ENCODE measurements around the gene CHRFAM7A.
A peak's percentile ranks its signal among the peaks of the same experiment; 100 is the strongest.
"Not testable (repeated sequence)": the region's sequence is repeated elsewhere in the genome, so short reads cannot be mapped to it uniquely, and the experiment has no call there.

The CHRFAM7A gene

DNA sequence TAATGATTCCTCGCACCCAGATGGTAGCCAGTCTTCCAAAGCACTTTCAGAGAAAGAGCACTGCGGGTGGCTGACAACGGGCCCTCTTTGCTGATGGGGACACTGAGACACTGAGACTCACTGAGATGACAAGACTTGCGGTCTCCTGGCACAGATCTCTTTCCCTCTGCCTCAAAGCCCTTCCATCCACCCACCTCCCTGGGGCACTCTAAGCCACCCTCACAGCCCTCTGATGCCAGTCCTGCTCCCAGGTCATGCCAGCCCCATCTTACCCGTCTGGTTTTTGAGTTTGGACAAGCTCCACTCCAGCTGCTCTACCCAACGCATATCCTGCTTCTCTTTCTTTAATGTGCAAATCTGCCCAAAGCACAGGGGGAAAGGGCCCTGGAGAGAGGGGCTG lies 14.3 kb upstream of the CHRFAM7A start:
- H2BK120ac ChIP-seq (ENCODE audit: low read depth, low read length); H3K18ac ChIP-seq (ENCODE audit: low read length); H3K56ac ChIP-seq (ENCODE audit: low read length); H3K79me1 ChIP-seq (ENCODE audit: low read length); H4K8ac ChIP-seq (ENCODE audit: low read depth, low read length); H3K36me3 ChIP-seq (ENCODE audit: control insufficient read depth, insufficient read depth, low read length); H3K4me1 ChIP-seq (ENCODE audit: control insufficient read depth, low read depth, low read length); H4K5ac ChIP-seq (ENCODE audit: low read length); H3K79me2 ChIP-seq (ENCODE audit: control insufficient read depth, insufficient read depth, low read length); H2BK5ac ChIP-seq (ENCODE audit: low read length); H3K27ac ChIP-seq (ENCODE audit: low read depth, low read length); H3K23ac ChIP-seq (ENCODE audit: low read length); H2BK15ac ChIP-seq (replicated peaks; ENCODE audit: low read depth); H3K4ac ChIP-seq (ENCODE audit: low read depth, low read length); H3K9ac ChIP-seq (ENCODE audit: low read length); H3K4me2 ChIP-seq (ENCODE audit: low read length); H3K4me3 ChIP-seq (ENCODE audit: low read length); H2AK5ac ChIP-seq (ENCODE audit: low read length); H3K27me3 ChIP-seq (ENCODE audit: insufficient read depth, low read length, poor library complexity): not testable (repeated sequence)
- DNase-seq: peak; percentile 1
- WGBS (ENCODE audit: extremely low coverage, insufficient coverage, low lambda C conversion rate): no CpG with 5 or more reads among the region's 6 CpGs

DNA sequence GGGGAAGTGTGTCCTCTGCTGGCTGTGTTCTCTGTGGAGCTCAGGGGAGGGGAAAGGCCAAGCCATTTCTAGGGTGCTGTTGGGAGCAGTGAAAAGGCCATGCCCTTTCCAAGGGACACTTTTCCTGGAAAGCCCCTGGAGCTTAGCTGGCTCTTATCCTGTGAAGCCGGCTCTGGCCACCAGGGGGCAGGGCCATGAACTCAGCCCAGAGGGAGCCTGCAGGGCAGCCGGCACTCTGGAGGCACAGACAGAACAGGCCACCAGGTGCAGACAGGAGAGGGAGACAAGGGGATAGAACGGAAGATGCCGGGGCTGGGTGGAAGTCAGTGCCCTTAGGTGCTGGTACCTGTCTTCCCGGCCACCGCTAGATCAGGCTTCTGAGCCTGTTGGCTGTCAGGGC lies 5.6 kb upstream of the CHRFAM7A start:
- H3K9ac ChIP-seq (ENCODE audit: low read length); H3K4me1 ChIP-seq (ENCODE audit: control insufficient read depth, low read depth, low read length); H2BK15ac ChIP-seq (replicated peaks; ENCODE audit: low read depth); H3K4me2 ChIP-seq (ENCODE audit: low read length); DNase-seq; H4K5ac ChIP-seq (ENCODE audit: low read length); H3K18ac ChIP-seq (ENCODE audit: low read length); H3K4me3 ChIP-seq (ENCODE audit: low read length); H2BK120ac ChIP-seq (ENCODE audit: low read depth, low read length); H3K27ac ChIP-seq (ENCODE audit: low read depth, low read length); H2AK5ac ChIP-seq (ENCODE audit: low read length); H4K8ac ChIP-seq (ENCODE audit: low read depth, low read length); H3K23ac ChIP-seq (ENCODE audit: low read length); H3K56ac ChIP-seq (ENCODE audit: low read length); H3K79me1 ChIP-seq (ENCODE audit: low read length); H3K27me3 ChIP-seq (ENCODE audit: insufficient read depth, low read length, poor library complexity); H3K79me2 ChIP-seq (ENCODE audit: control insufficient read depth, insufficient read depth, low read length); H2BK5ac ChIP-seq (ENCODE audit: low read length); H3K4ac ChIP-seq (ENCODE audit: low read depth, low read length); H3K36me3 ChIP-seq (ENCODE audit: control insufficient read depth, insufficient read depth, low read length): not testable (repeated sequence)
- no CpG with 5 or more reads among the region's 6 CpGs for WGBS (ENCODE audit: extremely low coverage, insufficient coverage, low lambda C conversion rate)

DNA sequence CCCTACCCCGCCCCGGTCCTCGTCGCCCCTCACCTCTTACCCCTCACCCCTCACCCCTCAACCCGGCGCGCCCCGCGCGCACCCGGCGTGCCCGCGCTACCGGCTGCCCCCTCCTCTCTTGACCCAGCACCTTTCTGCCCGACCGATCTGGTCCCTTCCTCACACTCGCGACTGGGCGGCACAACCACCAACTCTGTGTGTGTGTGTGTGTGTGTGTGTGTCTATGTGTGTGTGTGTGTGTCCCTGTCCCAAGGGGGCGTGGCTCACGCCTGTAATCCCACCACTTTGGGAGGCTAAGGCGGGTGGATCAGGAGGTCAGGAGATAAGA lies 288 bp upstream of the CHRFAM7A start:
- WGBS (ENCODE audit: extremely low coverage, insufficient coverage, low lambda C conversion rate): no CpG with 5 or more reads among the region's 23 CpGs
- H3K79me1 ChIP-seq (ENCODE audit: low read length): not testable (repeated sequence)

DNA sequence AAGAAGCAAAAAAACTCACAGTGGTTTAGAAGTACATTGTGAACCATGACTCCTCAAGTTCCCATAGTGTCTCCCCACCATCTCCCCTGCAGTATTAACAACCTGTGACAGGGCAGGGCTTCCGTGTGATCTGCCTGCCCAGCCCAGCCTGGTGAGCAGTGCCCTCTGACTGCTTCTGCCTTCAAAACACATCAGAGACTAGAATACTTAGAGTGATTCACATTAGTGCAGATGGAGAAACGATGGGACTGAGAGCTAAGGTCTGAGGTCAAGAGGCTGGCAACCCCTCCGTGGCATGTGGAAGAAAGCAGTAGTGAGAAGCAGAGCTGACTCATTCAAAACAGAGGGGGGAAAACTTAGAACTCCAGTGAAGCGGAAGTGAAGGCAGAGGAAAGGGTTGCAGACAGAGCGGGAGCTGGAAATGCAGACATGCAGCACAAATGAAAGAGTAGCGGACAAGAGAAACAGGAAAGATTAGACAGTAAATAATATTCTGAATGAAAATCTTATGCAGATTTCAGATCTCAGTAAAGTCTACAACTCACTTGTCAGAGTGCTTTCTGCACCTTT lies 6.9 kb downstream of the CHRFAM7A start:
- H3K4ac ChIP-seq (ENCODE audit: low read depth, low read length); H3K79me1 ChIP-seq (ENCODE audit: low read length); H2AK5ac ChIP-seq (ENCODE audit: low read length): not testable (repeated sequence)

More for the DNA sequence above, 288 bp upstream of the CHRFAM7A start:
- H3K79me2 ChIP-seq (ENCODE audit: control insufficient read depth, insufficient read depth, low read length); H3K4me2 ChIP-seq (ENCODE audit: low read length); H3K56ac ChIP-seq (ENCODE audit: low read length); H2BK120ac ChIP-seq (ENCODE audit: low read depth, low read length); H2BK15ac ChIP-seq (replicated peaks; ENCODE audit: low read depth); H3K18ac ChIP-seq (ENCODE audit: low read length); H3K27me3 ChIP-seq (ENCODE audit: insufficient read depth, low read length, poor library complexity); H3K36me3 ChIP-seq (ENCODE audit: control insufficient read depth, insufficient read depth, low read length); H3K23ac ChIP-seq (ENCODE audit: low read length); H3K4ac ChIP-seq (ENCODE audit: low read depth, low read length); H3K9ac ChIP-seq (ENCODE audit: low read length); H2AK5ac ChIP-seq (ENCODE audit: low read length); H3K27ac ChIP-seq (ENCODE audit: low read depth, low read length); DNase-seq; H4K5ac ChIP-seq (ENCODE audit: low read length); H3K4me1 ChIP-seq (ENCODE audit: control insufficient read depth, low read depth, low read length); H3K4me3 ChIP-seq (ENCODE audit: low read length); H2BK5ac ChIP-seq (ENCODE audit: low read length); H4K8ac ChIP-seq (ENCODE audit: low read depth, low read length): not testable (repeated sequence)

DNA sequence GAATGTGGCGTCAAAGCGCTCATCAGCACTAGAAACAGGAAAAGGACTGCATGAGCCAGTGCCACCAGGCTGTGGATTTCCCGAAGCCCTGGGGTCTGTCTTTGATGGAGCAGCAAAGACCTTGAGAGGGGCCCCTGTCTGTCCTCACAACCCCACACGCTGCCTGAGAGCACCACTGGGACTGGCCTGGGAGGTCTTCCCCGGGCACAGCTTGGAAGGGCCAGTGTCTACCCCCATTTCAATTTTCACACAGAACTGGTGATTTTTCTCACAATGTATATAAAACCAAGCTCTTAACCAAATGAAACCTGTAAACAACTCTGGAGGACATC lies 16.3 kb downstream of the CHRFAM7A start:
- H3K4me1 ChIP-seq (ENCODE audit: control insufficient read depth, low read depth, low read length); DNase-seq; H3K79me1 ChIP-seq (ENCODE audit: low read length); H3K27ac ChIP-seq (ENCODE audit: low read depth, low read length); H3K4me3 ChIP-seq (ENCODE audit: low read length); H3K9ac ChIP-seq (ENCODE audit: low read length); H4K8ac ChIP-seq (ENCODE audit: low read depth, low read length); H2BK120ac ChIP-seq (ENCODE audit: low read depth, low read length); H3K4me2 ChIP-seq (ENCODE audit: low read length); H3K4ac ChIP-seq (ENCODE audit: low read depth, low read length); H3K36me3 ChIP-seq (ENCODE audit: control insufficient read depth, insufficient read depth, low read length); H3K18ac ChIP-seq (ENCODE audit: low read length); H2AK5ac ChIP-seq (ENCODE audit: low read length); H3K56ac ChIP-seq (ENCODE audit: low read length); H4K5ac ChIP-seq (ENCODE audit: low read length); H2BK15ac ChIP-seq (replicated peaks; ENCODE audit: low read depth); H3K23ac ChIP-seq (ENCODE audit: low read length); H3K79me2 ChIP-seq (ENCODE audit: control insufficient read depth, insufficient read depth, low read length); H3K27me3 ChIP-seq (ENCODE audit: insufficient read depth, low read length, poor library complexity); H2BK5ac ChIP-seq (ENCODE audit: low read length): not testable (repeated sequence)
- WGBS (ENCODE audit: extremely low coverage, insufficient coverage, low lambda C conversion rate): no CpG with 5 or more reads among the region's 5 CpGs

More for the DNA sequence above, 6.9 kb downstream of the CHRFAM7A start:
- H3K23ac ChIP-seq (ENCODE audit: low read length); DNase-seq; H3K36me3 ChIP-seq (ENCODE audit: control insufficient read depth, insufficient read depth, low read length); H3K79me2 ChIP-seq (ENCODE audit: control insufficient read depth, insufficient read depth, low read length); H2BK120ac ChIP-seq (ENCODE audit: low read depth, low read length); H2BK15ac ChIP-seq (replicated peaks; ENCODE audit: low read depth); H3K4me1 ChIP-seq (ENCODE audit: control insufficient read depth, low read depth, low read length); H3K4me3 ChIP-seq (ENCODE audit: low read length); H3K27me3 ChIP-seq (ENCODE audit: insufficient read depth, low read length, poor library complexity); H3K18ac ChIP-seq (ENCODE audit: low read length); H3K9ac ChIP-seq (ENCODE audit: low read length); H3K4me2 ChIP-seq (ENCODE audit: low read length); H4K5ac ChIP-seq (ENCODE audit: low read length); H4K8ac ChIP-seq (ENCODE audit: low read depth, low read length); H3K56ac ChIP-seq (ENCODE audit: low read length); H2BK5ac ChIP-seq (ENCODE audit: low read length); H3K27ac ChIP-seq (ENCODE audit: low read depth, low read length): not testable (repeated sequence)
- WGBS (ENCODE audit: extremely low coverage, insufficient coverage, low lambda C conversion rate): no CpG with 5 or more reads among the region's 6 CpGs

DNA sequence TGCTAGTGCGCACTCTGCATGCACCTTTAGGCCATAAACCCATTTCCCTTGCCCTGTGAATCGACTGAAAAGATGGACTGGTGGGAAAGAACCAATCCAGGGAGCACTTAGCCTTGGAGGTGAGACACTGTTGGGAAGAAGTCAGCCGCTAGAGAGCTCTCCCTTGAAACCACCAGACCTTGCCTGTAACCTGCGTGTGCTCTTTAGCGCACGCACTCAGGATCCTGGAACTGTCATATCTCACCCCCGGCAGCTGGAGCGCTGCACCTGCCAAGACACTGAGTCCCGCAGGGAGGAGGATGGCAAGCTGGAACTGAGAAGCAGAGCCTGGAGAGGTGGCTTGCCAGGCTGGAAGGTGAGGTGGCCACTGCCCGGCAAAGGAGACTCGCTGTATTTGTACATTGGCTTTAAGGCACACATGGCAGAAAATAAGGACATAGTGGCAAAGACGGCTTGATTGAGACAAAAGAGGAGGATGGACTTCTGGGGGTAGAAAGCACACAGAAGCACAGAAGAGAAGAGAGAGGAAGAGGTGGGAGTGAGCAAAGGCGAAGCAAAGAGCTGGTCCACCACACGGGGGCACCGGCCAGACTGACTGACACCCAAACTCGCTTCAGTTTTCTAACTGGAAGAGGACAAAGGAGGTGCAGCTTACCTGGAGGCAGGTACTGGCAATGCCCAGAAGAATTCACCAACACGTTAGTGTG lies 16.8 kb downstream of the CHRFAM7A start:
- H3K9ac ChIP-seq (ENCODE audit: low read length); H3K4me1 ChIP-seq (ENCODE audit: control insufficient read depth, low read depth, low read length); H3K36me3 ChIP-seq (ENCODE audit: control insufficient read depth, insufficient read depth, low read length); H2BK120ac ChIP-seq (ENCODE audit: low read depth, low read length); H3K79me1 ChIP-seq (ENCODE audit: low read length); H3K23ac ChIP-seq (ENCODE audit: low read length); DNase-seq; H2BK15ac ChIP-seq (replicated peaks; ENCODE audit: low read depth); H3K56ac ChIP-seq (ENCODE audit: low read length); H3K4ac ChIP-seq (ENCODE audit: low read depth, low read length); H4K8ac ChIP-seq (ENCODE audit: low read depth, low read length); H3K27ac ChIP-seq (ENCODE audit: low read depth, low read length); H3K79me2 ChIP-seq (ENCODE audit: control insufficient read depth, insufficient read depth, low read length); H4K5ac ChIP-seq (ENCODE audit: low read length); H3K4me3 ChIP-seq (ENCODE audit: low read length); H3K4me2 ChIP-seq (ENCODE audit: low read length); H2BK5ac ChIP-seq (ENCODE audit: low read length); H3K27me3 ChIP-seq (ENCODE audit: insufficient read depth, low read length, poor library complexity); H2AK5ac ChIP-seq (ENCODE audit: low read length); H3K18ac ChIP-seq (ENCODE audit: low read length): not testable (repeated sequence)
- WGBS (ENCODE audit: extremely low coverage, insufficient coverage, low lambda C conversion rate): no CpG with 5 or more reads among the region's 17 CpGs

All from mesendoderm (in vitro differentiated cells).